SU-DHL-6 (cell line): ENCODE data around the gene CPT1C.

ENCODE experiments used
- H2AFZ ChIP-seq: fragments of 200-600 bp; sonication (generic); 2 replicates; pipeline ENCODE4 v1.6.1; 2014; ENCODE audit warnings: low read depth, mild to moderate bottlenecking, moderate library complexity, mixed read lengths, antibody characterized with exemption, low read length; ENCODE audit not compliant: severe bottlenecking
- H3F3A ChIP-seq: fragments of 200-600 bp; shearing (Covaris generic); 2 replicates; pipeline ENCODE4 v1.6.0; 2016; ENCODE audit warnings: antibody characterized with exemption, mild to moderate bottlenecking; ENCODE audit not compliant: insufficient read depth
- H3K27ac ChIP-seq: fragments of 200-600 bp; sonication (generic); 2 replicates; pipeline ENCODE4 v1.5.1; 2016; ENCODE audit warnings: low read depth, mild to moderate bottlenecking, low read length, moderate library complexity, mixed read lengths
- H3K27me3 ChIP-seq: fragments of 200-600 bp; sonication (generic), shearing (Covaris generic); 2 replicates; pipeline ENCODE4 v1.6.0; 2014; ENCODE audit warnings: mild to moderate bottlenecking, low read length
- H3K36me3 ChIP-seq: fragments of 200-600 bp; sonication (generic); 2 replicates; pipeline ENCODE4 v1.6.1; 2014; ENCODE audit warnings: mild to moderate bottlenecking, low read length, mixed read lengths
- H3K4me2 ChIP-seq: fragments of 300-600, 200-600 bp; shearing (Covaris generic), sonication (generic); 2 replicates; pipeline ENCODE4 v1.6.0; 2014; ENCODE audit warnings: low read length, low read depth, mild to moderate bottlenecking; ENCODE audit not compliant: poor library complexity, severe bottlenecking
- H3K4me3 ChIP-seq: fragments of 200-600 bp; sonication (generic); 2 replicates; pipeline ENCODE4 v1.5.1; 2014; ENCODE audit warnings: antibody characterized with exemption, low read length, mild to moderate bottlenecking, mixed read lengths; ENCODE audit not compliant: insufficient read depth, poor library complexity, severe bottlenecking
- H3K79me2 ChIP-seq: fragments of 200-600 bp; sonication (generic); 2 replicates; pipeline ENCODE4 v1.6.1; 2014; ENCODE audit warnings: mild to moderate bottlenecking, low read length, moderate library complexity; ENCODE audit not compliant: insufficient read depth
- H3K9ac ChIP-seq: fragments of 200-600 bp; sonication (generic); 2 replicates; pipeline ENCODE4 v1.7.0; 2014; ENCODE audit warnings: mild to moderate bottlenecking, low read length
- H3K9me2 ChIP-seq: fragments of 200-600 bp; sonication (generic); replicated peaks from 2 replicates; pipeline ENCODE4 v1.6.1; 2014; ENCODE audit warnings: low read length; ENCODE audit not compliant: insufficient read depth
- H3K9me3 ChIP-seq: fragments of 200-600 bp; sonication (generic); 2 replicates; pipeline ENCODE4 v1.6.1; 2014; ENCODE audit warnings: low read length, mixed read lengths; ENCODE audit not compliant: insufficient read depth
- H4K20me1 ChIP-seq: fragments of 200-600 bp; sonication (generic); 2 replicates; pipeline ENCODE4 v1.6.1; 2014; ENCODE audit warnings: low read depth, mild to moderate bottlenecking, antibody characterized with exemption, low read length, moderate library complexity, mixed read lengths
- CTCF ChIP-seq: fragments of 200-600 bp; sonication (generic); IDR thresholded peaks from one replicate; pipeline ENCODE4 v1.5.1; 2017; ENCODE audit warnings: antibody characterized with exemption, mild to moderate bottlenecking, low read length, moderate library complexity; ENCODE audit not compliant: insufficient read depth, poor library complexity, severe bottlenecking
- EZH2phosphoT487 ChIP-seq: fragments of 200-600 bp; sonication (generic), shearing (Covaris generic); conservative IDR thresholded peaks from 2 replicates; pipeline ENCODE4 v1.6.1; 2018; ENCODE audit warnings: mild to moderate bottlenecking, antibody characterized with exemption, low read length, moderate library complexity, mixed read lengths

The CPT1C gene

GRCh38 chr19:49696115-49696514 lies 5.2 kb downstream of the CPT1C start:
- no peak for TF ChIP-seq EZH2phosphoT487
- no peak for TF ChIP-seq CTCF
- no peaks in the 10 kb centered on the region for H3K79me2 ChIP-seq
- H3K9me3 ChIP-seq: no peaks in the 10 kb centered on the region
- H4K20me1 ChIP-seq: no peaks in the 10 kb centered on the region
- no peak overlapping the region for H3K9ac ChIP-seq
- no peak overlapping the region for H3K4me3 ChIP-seq
- no peak overlapping the region for H3K4me2 ChIP-seq
- H2AFZ ChIP-seq: no peak overlapping the region
- no peaks in the 10 kb centered on the region for H3K9me2 ChIP-seq
- H3F3A ChIP-seq: no peaks in the 10 kb centered on the region
- no peaks in the 10 kb centered on the region for H3K36me3 ChIP-seq
- no peak overlapping the region for H3K27ac ChIP-seq
- no peaks in the 10 kb centered on the region for H3K27me3 ChIP-seq

- H3K27ac ChIP-seq: no peak overlapping the region
- no peaks in the 10 kb centered on the region for H3F3A ChIP-seq
- TF ChIP-seq EZH2phosphoT487: no peak
- H3K4me2 ChIP-seq: no peak overlapping the region
- H4K20me1 ChIP-seq: no peaks in the 10 kb centered on the region
- no peaks in the 10 kb centered on the region for H3K79me2 ChIP-seq
- no peak overlapping the region for H3K9ac ChIP-seq
- no peak overlapping the region for H2AFZ ChIP-seq
- no peaks in the 10 kb centered on the region for H3K27me3 ChIP-seq
- H3K4me3 ChIP-seq: no peak overlapping the region
- H3K36me3 ChIP-seq: no peaks in the 10 kb centered on the region
- no peaks in the 10 kb centered on the region for H3K9me3 ChIP-seq
- H3K9me2 ChIP-seq: no peaks in the 10 kb centered on the region
Observed at GRCh38 chr19:49696865-49697264, 5.9 kb downstream of the CPT1C start.

GRCh38 chr19:49699364-49699763 lies 8.4 kb downstream of the CPT1C start:
- Histone ChIP-seq H4K20me1 (no peaks in the 10 kb centered on the region), H3K27ac (no peak overlapping the region), H3K36me3 (no peaks in the 10 kb centered on the region), H3K27me3 (no peaks in the 10 kb centered on the region), H3K9me2 (no peaks in the 10 kb centered on the region), H3K4me3 (no peak overlapping the region), H3K9ac (no peak overlapping the region), H2AFZ (no peak overlapping the region), H3K9me3 (no peaks in the 10 kb centered on the region), H3F3A (no peaks in the 10 kb centered on the region), H3K4me2 (no peak overlapping the region), H3K79me2 (no peaks in the 10 kb centered on the region)
- TF ChIP-seq EZH2phosphoT487: no peak
- no peak for TF ChIP-seq CTCF

- H3K79me2 ChIP-seq: no peaks in the 10 kb centered on the region
- H3K4me2 ChIP-seq: no peak overlapping the region
- H2AFZ ChIP-seq: no peak overlapping the region
- no peaks in the 10 kb centered on the region for H3F3A ChIP-seq
- no peaks in the 10 kb centered on the region for H3K9me3 ChIP-seq
- no peaks in the 10 kb centered on the region for H3K36me3 ChIP-seq
- TF ChIP-seq EZH2phosphoT487: no peak
- no peak for TF ChIP-seq CTCF
- no peak overlapping the region for H3K27ac ChIP-seq
- no peak overlapping the region for H3K9ac ChIP-seq
- H4K20me1 ChIP-seq: no peaks in the 10 kb centered on the region
- H3K9me2 ChIP-seq: no peaks in the 10 kb centered on the region
- H3K27me3 ChIP-seq: no peaks in the 10 kb centered on the region
- H3K4me3 ChIP-seq: no peak overlapping the region
Observed at GRCh38 chr19:49700563-49700962, 9.6 kb downstream of the CPT1C start.
